AG04450 (cell line): ENCODE data around the gene ENO1. TPM values are rescaled to one million over a fixed set of nuclear protein-coding genes. Genes with fewer than 3 reads are reported as not detected.

Experiments used
- CTCF ChIA-PET: fragments of 300-600, 350-600 bp; formaldehyde crosslinking; extraction: SDS; loops from one replicate; lab custom pipeline; 2022; ENCODE audit warnings: antibody characterized with exemption, inconsistent platforms; lab: Charles Lee
- POLR2A ChIA-PET: fragments of 350-600 bp; formaldehyde crosslinking; extraction: SDS; loops from one replicate; lab custom pipeline; 2021; ENCODE audit warnings: antibody characterized with exemption, inconsistent platforms; lab: Yijun Ruan, JAX
- DNase-seq: peaks from one replicate; pipeline ENCODE4 v3.0.0-alpha.2; 2011; ENCODE audit warnings: low read depth, low spot score
- H3K27ac ChIP-seq: one replicate; pipeline ENCODE4 v1.5.1; 2012; ENCODE audit warnings: low read depth, low read length, control low read depth
- H3K27me3 ChIP-seq: one replicate; pipeline ENCODE4 v1.6.0; 2012; ENCODE audit warnings: low read length; ENCODE audit not compliant: control insufficient read depth, insufficient read depth
- H3K4me3 ChIP-seq: 2 replicates; pipeline ENCODE4 v1.5.1; 2011; ENCODE audit warnings: mild to moderate bottlenecking, low read depth, low read length, control low read depth
- H3K9me3 ChIP-seq: 2 replicates; pipeline ENCODE4 v1.5.1; 2012; ENCODE audit warnings: low read length; ENCODE audit not compliant: control insufficient read depth, insufficient read depth
- polyA plus RNA-seq: library from polyadenylated mRNA; depleted of rRNA; stranded (reverse); fragments of >200 nt; gene quantifications from 2 replicates; pipeline ENCODE4 v1.2.3, GENCODE V29; 2011
- TF ChIP-seq, protein P1 (sequence below): IDR thresholded peaks from 2 replicates; pipeline ENCODE4 v1.5.1; 2011; ENCODE audit warnings: low read depth, low read length, control low read depth, inconsistent platforms

ENO1 gene
- polyA plus RNA-seq, 1 experiment = 1,423 TPM

- ChIA-PET POLR2A (no interaction called here), CTCF (no interaction called here)
- Histone ChIP-seq H3K4me3 (no peak overlapping the region), H3K9me3 (no peaks in the 10 kb centered on the region; the same call in 1 of the 2 replicates), H3K27me3 (no peaks in the 10 kb centered on the region), H3K27ac (no peak overlapping the region)
- TF ChIP-seq, protein P1, sequence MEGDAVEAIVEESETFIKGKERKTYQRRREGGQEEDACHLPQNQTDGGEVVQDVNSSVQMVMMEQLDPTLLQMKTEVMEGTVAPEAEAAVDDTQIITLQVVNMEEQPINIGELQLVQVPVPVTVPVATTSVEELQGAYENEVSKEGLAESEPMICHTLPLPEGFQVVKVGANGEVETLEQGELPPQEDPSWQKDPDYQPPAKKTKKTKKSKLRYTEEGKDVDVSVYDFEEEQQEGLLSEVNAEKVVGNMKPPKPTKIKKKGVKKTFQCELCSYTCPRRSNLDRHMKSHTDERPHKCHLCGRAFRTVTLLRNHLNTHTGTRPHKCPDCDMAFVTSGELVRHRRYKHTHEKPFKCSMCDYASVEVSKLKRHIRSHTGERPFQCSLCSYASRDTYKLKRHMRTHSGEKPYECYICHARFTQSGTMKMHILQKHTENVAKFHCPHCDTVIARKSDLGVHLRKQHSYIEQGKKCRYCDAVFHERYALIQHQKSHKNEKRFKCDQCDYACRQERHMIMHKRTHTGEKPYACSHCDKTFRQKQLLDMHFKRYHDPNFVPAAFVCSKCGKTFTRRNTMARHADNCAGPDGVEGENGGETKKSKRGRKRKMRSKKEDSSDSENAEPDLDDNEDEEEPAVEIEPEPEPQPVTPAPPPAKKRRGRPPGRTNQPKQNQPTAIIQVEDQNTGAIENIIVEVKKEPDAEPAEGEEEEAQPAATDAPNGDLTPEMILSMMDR = no peak
- DNase-seq = no peak
Measured at GRCh38 chr1:8854240-8854639, 24.2 kb downstream of the ENO1 start.

DNA sequence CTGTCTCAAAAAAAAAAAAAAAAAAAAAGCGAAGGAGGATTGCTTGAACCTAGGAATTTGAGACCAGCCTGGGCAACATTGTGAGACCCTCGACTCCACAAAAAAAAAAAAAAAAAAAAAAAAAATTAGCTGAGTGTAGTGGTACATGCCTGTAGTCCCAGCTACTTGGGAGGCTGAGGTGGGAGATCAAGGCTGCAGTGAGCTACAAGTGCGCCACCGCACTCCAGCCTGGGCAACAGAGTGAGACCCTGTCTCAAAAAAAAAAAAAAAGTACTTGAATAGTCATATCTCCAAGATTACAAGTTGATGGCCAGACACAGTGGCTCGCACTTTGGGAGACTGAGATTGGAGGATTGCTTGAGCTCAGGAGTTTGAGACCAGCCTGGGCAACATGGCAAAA is 27.4 kb downstream of the ENO1 start:
- Histone ChIP-seq H3K9me3 (no peaks in the 10 kb centered on the region; the same call in 1 of the 2 replicates), H3K4me3 (no peak overlapping the region), H3K27ac (no peak overlapping the region), H3K27me3 (peaks cover 2% of the 10 kb centered on the region)
- no peak for DNase-seq
- TF ChIP-seq, protein P1 = no peak
- CTCF ChIA-PET = interaction anchor here (0.7 to 5.1 kb wide), 8 partner anchors 9 to 876 kb away, joined by 3 to 82 read pairs (median 4); no protein-coding TSS in a partner anchor
- POLR2A ChIA-PET = interaction anchor here (0.7 kb wide), 1 partner anchor 111 kb away, joined by 3 read pairs; no protein-coding TSS in a partner anchor

GRCh38 chr1:8848663-8849386 is 29.7 kb downstream of the ENO1 start:
- ChIA-PET CTCF (interaction anchor here (0.5 to 5.1 kb wide), 83 partner anchors 10 to 1573 kb away, joined by 3 to 82 read pairs (median 4); no protein-coding TSS in a partner anchor), POLR2A (interaction anchor here (0.6 to 2.2 kb wide), 8 partner anchors 9 to 371 kb away, joined by 3 to 25 read pairs (median 5); partner anchors contain the start of genes ENO1 and RERE)
- Histone ChIP-seq H3K9me3 (no peaks in the 10 kb centered on the region; the same call in 1 of the 2 replicates), H3K27ac (no peak overlapping the region), H3K4me3 (no peak overlapping the region), H3K27me3 (peaks cover 11% of the 10 kb centered on the region)
- TF ChIP-seq, protein P1 = peak; percentile 96
- peak; percentile 89 for DNase-seq

DNA sequence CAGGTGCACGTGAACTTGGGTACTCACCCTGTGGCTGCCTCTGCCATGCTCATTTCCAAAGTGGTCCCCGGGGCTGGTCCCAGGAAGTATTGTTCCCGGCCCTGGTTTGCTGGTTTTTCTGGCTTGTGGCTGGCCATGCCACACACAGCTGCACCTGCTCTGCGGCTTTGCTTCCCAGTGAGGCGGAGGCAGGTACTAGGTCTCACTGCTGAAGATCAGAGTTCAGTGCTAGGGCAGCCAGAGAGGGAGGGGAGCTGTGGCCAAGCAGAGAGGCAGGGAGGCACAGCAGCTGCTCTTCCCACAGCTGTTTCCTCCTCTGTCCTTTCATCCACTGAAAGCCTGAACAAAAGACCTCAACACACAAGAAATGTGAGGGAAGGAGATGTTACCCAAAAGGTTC is 30.5 kb downstream of the ENO1 start:
- ChIA-PET CTCF (interaction anchor here (0.7 to 5.1 kb wide), 30 partner anchors 9 to 496 kb away, joined by 3 to 82 read pairs (median 7); no protein-coding TSS in a partner anchor), POLR2A (interaction anchor here (2.2 kb wide), 1 partner anchor 108 kb away, joined by 8 read pairs; no protein-coding TSS in a partner anchor)
- DNase-seq = no peak
- peaks cover 11% of the 10 kb centered on the region for H3K27me3 ChIP-seq
- TF ChIP-seq, protein P1 = no peak
- H3K4me3 ChIP-seq = no peak overlapping the region
- H3K9me3 ChIP-seq = peaks cover 6% of the 10 kb centered on the region; the same call in 1 of the 2 replicates
- H3K27ac ChIP-seq = no peak overlapping the region

DNA sequence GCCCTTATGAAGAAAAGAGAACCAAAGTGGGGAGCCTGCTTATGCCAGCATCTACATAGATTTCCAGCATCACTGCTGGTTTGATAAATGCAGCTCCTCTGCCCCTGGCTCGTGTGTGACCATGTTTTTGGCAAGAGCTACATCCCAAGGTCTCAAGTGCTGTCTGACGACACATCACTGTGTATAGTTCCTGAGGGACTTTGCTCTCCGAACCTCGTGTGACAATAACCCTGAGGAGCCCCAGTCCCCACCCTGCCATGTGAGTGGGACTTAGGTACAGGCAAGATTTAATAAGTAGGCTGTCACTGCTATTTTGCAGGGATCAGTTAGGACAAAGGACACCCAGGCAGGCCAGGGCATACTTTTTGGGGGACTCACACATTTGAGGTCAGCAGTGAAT is 32.2 kb downstream of the ENO1 start:
- Histone ChIP-seq H3K27ac (no peak overlapping the region), H3K27me3 (peaks cover 11% of the 10 kb centered on the region), H3K4me3 (no peak overlapping the region), H3K9me3 (peaks cover 13% of the 10 kb centered on the region; the same call in 1 of the 2 replicates)
- CTCF ChIA-PET = interaction anchor here (1.4 kb wide), 1 partner anchor 120 kb away, joined by 4 read pairs; no protein-coding TSS in a partner anchor
- no peak for DNase-seq
- TF ChIP-seq, protein P1 = no peak
- POLR2A ChIA-PET = no interaction called here
